Measurements from ENCODE around the gene SLC25A33.

SLC25A33 gene

GRCh38 chr1:9539829-9540550, 725 bp downstream of the SLC25A33 start:
- DNase-seq = peak; percentile 82

- DNase-seq = no peak
Measured at GRCh38 chr1:9542430-9542829, 3.2 kb downstream of the SLC25A33 start.

- no peak for DNase-seq
Measured at GRCh38 chr1:9544926-9545325, 5.7 kb downstream of the SLC25A33 start.

- DNase-seq = no peak
Measured at GRCh38 chr1:9549955-9550546, 10.8 kb downstream of the SLC25A33 start.

- DNase-seq = no peak
Measured at GRCh38 chr1:9551984-9552383, 12.7 kb downstream of the SLC25A33 start.

- peak; percentile 14 for DNase-seq
Measured at GRCh38 chr1:9553736-9554144, 14.5 kb downstream of the SLC25A33 start.

GRCh38 chr1:9555942-9556341, 16.7 kb downstream of the SLC25A33 start:
- DNase-seq = peak; percentile 27

- DNase-seq = peak; percentile 17
Measured at GRCh38 chr1:9557624-9558023, 18.4 kb downstream of the SLC25A33 start.

- peak; percentile 42 for DNase-seq
Measured at GRCh38 chr1:9558271-9558945, 19.1 kb downstream of the SLC25A33 start.

GRCh38 chr1:9558946-9559545, 19.8 kb downstream of the SLC25A33 start:
- DNase-seq = no peak

- DNase-seq = peak; percentile 47
Measured at GRCh38 chr1:9559673-9560072, 20.4 kb downstream of the SLC25A33 start.

GRCh38 chr1:9560090-9560489, 20.8 kb downstream of the SLC25A33 start:
- DNase-seq = peak; percentile 50

GRCh38 chr1:9561429-9561828, 22.2 kb downstream of the SLC25A33 start:
- no peak for DNase-seq

- DNase-seq = no peak
Measured at GRCh38 chr1:9569267-9569666, 30.0 kb downstream of the SLC25A33 start.

GRCh38 chr1:9570886-9571529, 31.7 kb downstream of the SLC25A33 start:
- DNase-seq = peak; percentile 30

- DNase-seq = peak; percentile 38
Measured at GRCh38 chr1:9573723-9574122, 34.5 kb downstream of the SLC25A33 start.

GRCh38 chr1:9575486-9575885, 36.2 kb downstream of the SLC25A33 start:
- DNase-seq = peak; percentile 44

- DNase-seq = peak; percentile 38
Measured at GRCh38 chr1:9576903-9577302, 37.6 kb downstream of the SLC25A33 start.

GRCh38 chr1:9577423-9577822, 38.2 kb downstream of the SLC25A33 start:
- DNase-seq = peak; percentile 34

GRCh38 chr1:9580942-9581341, 41.7 kb downstream of the SLC25A33 start:
- DNase-seq = peak; percentile 8

GRCh38 chr1:9586147-9586766, 47.0 kb downstream of the SLC25A33 start:
- peak; percentile 41 for DNase-seq

GRCh38 chr1:9588551-9589143, 49.4 kb downstream of the SLC25A33 start, which contains the start of gene TMEM201:
Gene TMEM201, plus strand, starts transcription at chr1:9588911. Its CDS starts 20 bp downstream, at chr1:9588931.
- peak; percentile 98 for DNase-seq
